ENCODE results near the gene PPP2R3A. TPM values are rescaled to one million over a fixed set of nuclear protein-coding genes. Genes with fewer than 3 reads are reported as not detected.
"Not testable (repeated sequence)": the region's sequence is repeated elsewhere in the genome, so short reads cannot be mapped to it uniquely, and the experiment has no call there.

The PPP2R3A gene
- total RNA-seq, 1 donor from 2014 or later: 14.8 TPM

DNA sequence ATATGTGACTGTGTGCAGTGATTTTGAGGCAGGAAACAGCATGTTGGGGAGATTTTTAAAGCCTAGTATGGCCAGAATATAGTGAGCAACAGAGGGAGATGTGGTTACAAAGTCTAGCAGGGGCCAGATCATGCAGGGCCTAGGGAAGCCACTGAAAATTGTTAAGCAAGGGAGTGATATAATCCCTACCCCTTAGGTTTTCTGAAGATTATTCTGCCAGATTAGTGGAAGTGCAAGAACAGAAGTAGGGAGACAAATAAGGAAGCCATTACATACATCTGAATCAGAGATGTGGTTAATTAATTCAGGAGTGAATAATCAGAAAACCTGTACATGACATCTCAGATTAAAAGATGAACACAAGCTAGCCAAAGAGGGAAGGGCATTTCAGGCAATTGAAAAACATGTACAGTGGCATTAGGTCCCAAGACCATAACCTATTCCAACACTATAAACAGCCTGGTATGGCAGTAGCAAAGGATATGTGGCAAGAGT, 175.8 kb downstream of the PPP2R3A start:
- TF ChIP-seq, protein P1, sequence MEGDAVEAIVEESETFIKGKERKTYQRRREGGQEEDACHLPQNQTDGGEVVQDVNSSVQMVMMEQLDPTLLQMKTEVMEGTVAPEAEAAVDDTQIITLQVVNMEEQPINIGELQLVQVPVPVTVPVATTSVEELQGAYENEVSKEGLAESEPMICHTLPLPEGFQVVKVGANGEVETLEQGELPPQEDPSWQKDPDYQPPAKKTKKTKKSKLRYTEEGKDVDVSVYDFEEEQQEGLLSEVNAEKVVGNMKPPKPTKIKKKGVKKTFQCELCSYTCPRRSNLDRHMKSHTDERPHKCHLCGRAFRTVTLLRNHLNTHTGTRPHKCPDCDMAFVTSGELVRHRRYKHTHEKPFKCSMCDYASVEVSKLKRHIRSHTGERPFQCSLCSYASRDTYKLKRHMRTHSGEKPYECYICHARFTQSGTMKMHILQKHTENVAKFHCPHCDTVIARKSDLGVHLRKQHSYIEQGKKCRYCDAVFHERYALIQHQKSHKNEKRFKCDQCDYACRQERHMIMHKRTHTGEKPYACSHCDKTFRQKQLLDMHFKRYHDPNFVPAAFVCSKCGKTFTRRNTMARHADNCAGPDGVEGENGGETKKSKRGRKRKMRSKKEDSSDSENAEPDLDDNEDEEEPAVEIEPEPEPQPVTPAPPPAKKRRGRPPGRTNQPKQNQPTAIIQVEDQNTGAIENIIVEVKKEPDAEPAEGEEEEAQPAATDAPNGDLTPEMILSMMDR (IDR thresholded peaks at IDR 0.05): no peak
- Mint-ChIP-seq H3K27ac (ENCODE audit: unreplicated experiment) (peak overlapping the region; percentile 87), H3K4me1 (ENCODE audit: low read depth) (peaks cover 25% of the 10 kb centered on the region), H3K4me3 (ENCODE audit: unreplicated experiment) (no peak overlapping the region), H3K36me3 (ENCODE audit: low read depth) (peaks cover 5% of the 10 kb centered on the region), H3K27me3 (ENCODE audit: low read depth) (no peaks in the 10 kb centered on the region), H3K9me3 (ENCODE audit: low read depth) (no peaks in the 10 kb centered on the region)
- DNase-seq (ENCODE audit: low spot score): no peak

DNA sequence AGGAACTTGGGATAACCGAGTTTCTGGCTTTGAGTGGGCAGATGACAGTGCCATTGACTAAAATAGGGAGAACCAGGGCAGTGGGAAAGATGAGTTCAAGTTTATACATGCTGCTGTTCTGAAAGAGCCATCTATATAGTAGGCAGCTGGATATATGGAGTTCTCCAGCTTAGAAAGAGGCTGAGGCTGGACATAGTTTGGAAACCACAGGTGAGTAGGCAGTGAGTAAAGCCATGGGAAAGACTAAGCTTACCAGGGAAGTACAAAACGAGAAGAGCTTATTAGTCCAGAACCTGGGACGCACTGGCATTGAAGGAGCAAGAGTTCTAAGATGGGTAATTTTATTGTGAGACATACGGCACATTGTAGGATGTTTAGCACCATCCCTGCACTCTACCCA, 176.4 kb downstream of the PPP2R3A start:
- Mint-ChIP-seq H3K27me3 (ENCODE audit: low read depth) (no peaks in the 10 kb centered on the region), H3K27ac (ENCODE audit: unreplicated experiment) (peak overlapping the region; percentile 87)
- TF ChIP-seq, protein P1 (IDR thresholded peaks at IDR 0.05): no peak

DNA sequence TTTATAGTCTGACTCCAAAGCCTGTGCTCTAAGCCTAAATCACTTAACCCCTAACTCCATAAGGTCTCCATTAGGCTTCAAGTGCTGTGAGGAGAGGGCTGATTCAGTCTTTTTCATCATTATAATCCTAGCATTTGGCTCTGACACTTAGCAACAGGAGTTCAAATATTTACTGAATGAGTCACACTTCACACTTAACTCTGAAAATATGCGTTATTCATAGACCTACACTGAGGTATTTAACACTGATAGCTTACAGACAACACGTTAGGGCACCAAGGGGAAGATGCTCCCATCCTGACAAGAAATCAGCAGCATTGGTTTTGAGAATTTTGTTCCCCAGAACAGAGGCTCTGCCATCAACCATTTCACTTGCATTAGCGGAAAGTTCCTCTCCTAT, 177.1 kb downstream of the PPP2R3A start:
- Mint-ChIP-seq H3K4me1 (ENCODE audit: low read depth) (peaks cover 31% of the 10 kb centered on the region), H3K27me3 (ENCODE audit: low read depth) (no peaks in the 10 kb centered on the region), H3K4me3 (ENCODE audit: unreplicated experiment) (no peak overlapping the region), H3K36me3 (ENCODE audit: low read depth) (peaks cover 5% of the 10 kb centered on the region), H3K27ac (ENCODE audit: unreplicated experiment) (peak overlapping the region; percentile 87), H3K9me3 (ENCODE audit: low read depth) (no peaks in the 10 kb centered on the region)
- DNase-seq (ENCODE audit: low spot score): no peak
- TF ChIP-seq, protein P1 (IDR thresholded peaks at IDR 0.05): no peak

More for the DNA sequence above, 176.4 kb downstream of the PPP2R3A start:
- Mint-ChIP-seq H3K4me3 (ENCODE audit: unreplicated experiment) (no peak overlapping the region), H3K4me1 (ENCODE audit: low read depth) (peaks cover 26% of the 10 kb centered on the region), H3K9me3 (ENCODE audit: low read depth) (no peaks in the 10 kb centered on the region), H3K36me3 (ENCODE audit: low read depth) (peaks cover 5% of the 10 kb centered on the region)
- DNase-seq (ENCODE audit: low spot score): no peak

DNA sequence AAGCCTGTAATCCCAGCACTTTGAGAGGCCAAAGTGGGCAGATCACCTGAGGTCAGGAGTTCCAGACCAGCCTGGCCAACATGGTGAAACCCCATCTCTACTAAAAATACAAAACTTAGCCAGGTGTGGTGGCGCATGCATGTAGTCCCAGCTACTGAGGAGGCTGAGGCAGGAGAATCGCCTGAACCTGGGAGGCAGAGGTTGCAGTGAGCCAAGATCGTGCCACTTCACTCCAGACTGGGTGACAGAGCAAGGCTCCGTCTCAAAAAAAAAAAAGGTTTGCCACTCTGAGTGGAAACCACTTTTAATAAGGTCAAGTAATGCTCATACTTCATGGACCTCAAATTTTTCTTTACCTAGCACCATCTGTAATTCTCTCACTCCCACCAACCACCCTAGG, 178.9 kb downstream of the PPP2R3A start:
- not testable (repeated sequence) for H3K27me3 Mint-ChIP-seq (ENCODE audit: low read depth); H3K9me3 Mint-ChIP-seq (ENCODE audit: low read depth); H3K36me3 Mint-ChIP-seq (ENCODE audit: low read depth); H3K4me3 Mint-ChIP-seq (ENCODE audit: unreplicated experiment); DNase-seq (ENCODE audit: low spot score); H3K27ac Mint-ChIP-seq (ENCODE audit: unreplicated experiment)
- H3K4me1 Mint-ChIP-seq (ENCODE audit: low read depth): peaks cover 37% of the 10 kb centered on the region

DNA sequence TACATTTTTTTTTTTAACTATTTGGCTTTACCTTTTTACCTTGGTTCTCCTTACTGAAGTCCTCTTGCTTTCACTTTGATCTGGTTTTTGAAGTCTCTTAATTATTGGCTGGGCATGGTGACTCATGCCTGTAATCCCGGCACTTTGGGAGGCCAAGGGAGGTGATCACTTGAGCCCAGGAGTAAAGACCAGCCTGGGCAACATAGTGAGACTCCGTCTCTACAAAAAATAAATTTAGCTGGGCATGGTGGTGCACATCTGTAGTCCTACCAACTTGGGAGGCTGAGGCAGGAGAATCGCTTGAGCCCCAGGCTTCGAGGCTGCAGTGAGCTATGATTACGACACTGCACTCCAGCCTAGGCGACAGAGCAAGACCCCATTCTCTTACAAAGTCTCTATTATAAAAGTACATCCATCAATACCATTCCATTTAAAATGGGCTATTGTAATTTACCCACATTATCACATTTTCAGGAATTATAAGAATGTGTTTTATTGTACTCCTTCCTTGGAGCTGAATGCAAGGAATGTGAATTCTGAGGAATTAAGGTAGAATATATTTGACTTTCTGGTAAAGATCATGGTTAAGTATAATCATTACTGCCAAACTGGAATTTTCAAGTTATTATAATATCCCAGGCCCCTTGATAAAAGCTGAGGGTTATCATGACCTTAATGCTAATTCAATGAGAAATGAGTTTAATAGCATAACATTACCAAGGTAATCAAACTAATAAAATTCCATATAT, 181.6 kb downstream of the PPP2R3A start:
- no peak overlapping the region for H3K27ac Mint-ChIP-seq (ENCODE audit: unreplicated experiment)
- H3K4me3 Mint-ChIP-seq (ENCODE audit: unreplicated experiment): no peak overlapping the region
- DNase-seq (ENCODE audit: low spot score): no peak
- no peaks in the 10 kb centered on the region for H3K9me3 Mint-ChIP-seq (ENCODE audit: low read depth)
- H3K36me3 Mint-ChIP-seq (ENCODE audit: low read depth): peaks cover 7% of the 10 kb centered on the region
- H3K27me3 Mint-ChIP-seq (ENCODE audit: low read depth): no peaks in the 10 kb centered on the region
- TF ChIP-seq, protein P1 (IDR thresholded peaks at IDR 0.05): no peak
- peaks cover 30% of the 10 kb centered on the region for H3K4me1 Mint-ChIP-seq (ENCODE audit: low read depth)

DNA sequence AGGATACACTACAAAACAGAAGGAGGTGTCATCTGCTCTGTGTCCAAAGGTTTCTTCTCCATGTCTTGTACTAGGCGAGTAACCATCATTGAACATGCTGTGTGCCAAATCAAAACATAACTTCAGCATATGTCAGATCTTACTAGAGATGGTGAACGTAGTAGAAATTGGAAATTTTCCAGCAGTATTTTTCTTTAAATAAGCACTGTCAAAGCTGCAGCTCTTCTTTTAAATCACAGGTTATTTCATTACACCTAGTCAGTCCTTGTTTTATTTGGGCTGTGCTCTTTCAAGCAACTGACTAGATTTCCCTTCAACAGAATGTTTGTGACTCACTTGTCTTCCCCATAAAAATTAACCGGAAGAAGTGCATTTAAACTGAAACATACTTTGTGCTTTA, 184.1 kb downstream of the PPP2R3A start:
- H3K4me3 Mint-ChIP-seq (ENCODE audit: unreplicated experiment): no peak overlapping the region
- no peak for DNase-seq (ENCODE audit: low spot score)
- no peaks in the 10 kb centered on the region for H3K27me3 Mint-ChIP-seq (ENCODE audit: low read depth)
- H3K4me1 Mint-ChIP-seq (ENCODE audit: low read depth): peaks cover 37% of the 10 kb centered on the region
- H3K27ac Mint-ChIP-seq (ENCODE audit: unreplicated experiment): peak overlapping the region; percentile 71
- no peaks in the 10 kb centered on the region for H3K9me3 Mint-ChIP-seq (ENCODE audit: low read depth)
- H3K36me3 Mint-ChIP-seq (ENCODE audit: low read depth): peaks cover 7% of the 10 kb centered on the region
- TF ChIP-seq, protein P1 (IDR thresholded peaks at IDR 0.05): no peak

Measured in chondrocyte (in vitro differentiated cells).